ENCODE results near the gene LIMS2. TPM values are rescaled to one million over a fixed set of nuclear protein-coding genes. Genes with fewer than 3 reads are reported as not detected.

The LIMS2 gene
- total and polyA plus RNA-seq, 2 of the 8 experiments (the other 6 are each of a cell fraction or from before 2014, with no cell fraction given), result 3.3 to 4.8 TPM

DNA sequence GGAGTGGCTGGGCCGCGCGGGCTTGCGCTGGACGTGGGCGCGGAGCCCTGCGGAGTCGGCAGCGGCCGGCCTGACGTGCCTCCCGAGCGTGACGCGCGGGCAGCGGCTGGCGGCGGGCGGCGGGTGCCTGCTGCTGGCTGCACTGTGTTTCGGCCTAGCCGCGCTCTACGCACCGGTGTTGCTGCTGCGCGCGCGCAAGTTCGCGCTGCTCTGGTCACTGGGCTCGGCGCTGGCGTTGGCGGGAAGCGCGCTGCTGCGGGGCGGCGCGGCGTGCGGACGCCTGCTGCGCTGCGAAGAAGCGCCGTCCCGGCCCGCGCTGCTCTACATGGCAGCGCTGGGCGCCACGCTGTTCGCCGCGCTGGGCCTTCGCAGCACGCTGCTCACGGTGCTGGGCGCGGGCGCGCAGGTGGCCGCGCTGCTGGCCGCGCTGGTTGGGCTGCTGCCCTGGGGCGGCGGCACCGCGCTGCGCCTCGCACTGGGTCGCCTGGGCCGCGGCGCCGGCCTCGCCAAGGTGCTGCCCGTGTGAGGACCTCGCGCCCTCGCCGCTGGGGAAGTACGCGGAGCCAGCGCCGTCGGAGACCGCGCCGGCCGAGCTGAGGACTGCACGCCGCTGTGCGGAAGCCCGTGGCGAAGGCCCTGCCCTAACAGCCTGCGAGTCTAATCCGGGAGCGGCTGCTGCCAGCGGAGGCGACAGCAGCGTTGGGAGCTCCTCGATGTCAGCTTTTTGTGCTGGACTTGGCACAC lies 26.5 kb upstream of the LIMS2 start:
- POLR2A ChIA-PET (ENCODE audit: partially characterized antibody), result interaction anchor here (0.7 to 4.6 kb wide), 21 partner anchors 8 to 408 kb away, joined by 3 to 25 read pairs (median 3); partner anchors contain the start of genes ERCC3, LIMS2 and WDR33
- Histone ChIP-seq H3K79me1 (ENCODE audit: low read depth, low read length) (no peaks in the 10 kb centered on the region; the same call in 1 of the 2 replicates), H3K4me3 (ENCODE audit: extremely low read depth in 1 of 4, insufficient read depth in 2 of 4, low read depth in 3 of 4, low read length in 4 of 4) (peak overlapping the region; percentile 61 to 80 (median 63)), H3K9ac (replicated peaks in 1 of 4; ENCODE audit: extremely low read depth in 1 of 4, low read depth in 3 of 4, low read length in 3 of 4) (peak overlapping the region; percentile 70 to 100 (median 95)), H3K4me1 (replicated peaks in 1 of 4; ENCODE audit: control insufficient read depth in 3 of 4, insufficient read depth in 4 of 4, low read length in 3 of 4) (peaks cover 0 to 4% (median 3%) of the 10 kb centered on the region in 4 experiments; a peak in 6 of 7 replicates), H3K36me3 (ENCODE audit: control insufficient read depth in 2 of 4, insufficient read depth in 4 of 4, low read length in 3 of 4) (peaks cover 4 to 28% (median 7%) of the 10 kb centered on the region in 4 experiments; a peak in 6 of 8 replicates), H4K91ac (replicated peaks; ENCODE audit: insufficient read length, low read length) (peak overlapping the region; percentile 91), H2BK20ac (ENCODE audit: low read length) (no peak overlapping the region), H4K20me1 (replicated peaks in 1 of 2; ENCODE audit: control insufficient read depth in 1 of 2, insufficient read depth in 2 of 2, low read length in 2 of 2) (peaks cover 4 to 10% of the 10 kb centered on the region in 2 experiments), H3K4me2 (ENCODE audit: insufficient read depth in 1 of 2, low read depth in 2 of 2, low read length in 2 of 2) (peak overlapping the region; percentile 59 to 99), H2BK120ac (replicated peaks; ENCODE audit: low read depth, low read length) (peak overlapping the region; percentile 74), H3K4ac (replicated peaks; ENCODE audit: insufficient read length, low read depth, low read length) (peak overlapping the region; percentile 32), H3K9me3 (ENCODE audit: insufficient read depth in 2 of 2, low read depth in 1 of 2, low read length in 1 of 2) (no peaks in the 10 kb centered on the region), H2BK15ac (ENCODE audit: low read length) (peak overlapping the region; percentile 22; the same call in 1 of the 2 replicates), H3K14ac (ENCODE audit: insufficient read length) (no peak overlapping the region), H2BK12ac (ENCODE audit: low read depth, low read length) (no peak overlapping the region), H4K5ac (ENCODE audit: insufficient read length, low read depth, low read length) (peak overlapping the region; percentile 95), H3K23me2 (ENCODE audit: low read depth, low read length) (peaks cover 6% of the 10 kb centered on the region), H3K23ac (ENCODE audit: insufficient read length) (no peak overlapping the region), H2AFZ (ENCODE audit: low read length) (no peak overlapping the region; the same call in 1 of the 2 replicates), H3K18ac (ENCODE audit: extremely low read depth, low read length) (peak overlapping the region; percentile 88), H4K8ac (ENCODE audit: extremely low read depth, insufficient read depth, low read length) (peak overlapping the region; percentile 99), H2AK5ac (ENCODE audit: low read depth, low read length) (no peak overlapping the region), H3K27me3 (replicated peaks in 1 of 4; ENCODE audit: control insufficient read depth in 3 of 4, extremely low read depth in 1 of 4, insufficient read depth in 3 of 4, low read length in 3 of 4) (no peaks in the 10 kb centered on the region), H2BK5ac (ENCODE audit: low read depth, low read length) (peak overlapping the region; percentile 69), H3K79me2 (ENCODE audit: control insufficient read depth in 1 of 2, insufficient read depth in 2 of 2, low read length in 2 of 2) (peaks cover 0 to 13% of the 10 kb centered on the region in 2 experiments; a peak in 2 of 4 replicates), H3K27ac (ENCODE audit: low read depth, low read length) (peak overlapping the region; percentile 96), H3K56ac (replicated peaks; ENCODE audit: insufficient read length, low read depth, low read length) (peak overlapping the region; percentile 90)
- CTCF ChIA-PET (ENCODE audit: partially characterized antibody), result interaction anchor here (0.8 kb wide), 3 partner anchors 13 to 52 kb away, joined by 3 to 4 read pairs (median 3); no protein-coding TSS in a partner anchor
- DNase-seq (ENCODE audit: low read depth in 1 of 2, low spot score in 2 of 2), result peak; percentile 38 to 81
- no peak for FAIRE-seq
- 2% methylated on average over 87 of the region's 108 CpGs; no CpG with 5 or more reads in 1 of the 2 experiments for WGBS, 2 experiments (ENCODE audit: extremely low coverage in 1 of 2, insufficient coverage in 1 of 2, insufficient read length in 1 of 2, insufficient replicate concordance in 2 of 2, low coverage in 1 of 2, low lambda C conversion rate in 2 of 2, missing lambda C conversion rate in 1 of 2)
- no peak for TF ChIP-seq POU5F1 (IDR thresholded peaks at IDR 0.05; ENCODE audit: low read depth, low read length)
- no peak for TF ChIP-seq SP4 (IDR thresholded peaks at IDR 0.05; ENCODE audit: low read length)
- peak; percentile 73; the same call in 1 of the 2 replicates for TF ChIP-seq E2F6 (IDR thresholded peaks at IDR 0.05)
- TF ChIP-seq SP1 (IDR thresholded peaks at IDR 0.05; ENCODE audit: low read depth, low read length), result no peak
- TF ChIP-seq BACH1 (IDR thresholded peaks at IDR 0.05; ENCODE audit: low read length), result no peak
- TF ChIP-seq GTF2F1 (IDR thresholded peaks at IDR 0.05; ENCODE audit: borderline replicate concordance, low read depth, low read length), result no peak
- TF ChIP-seq POLR2A (IDR thresholded peaks at IDR 0.05; ENCODE audit: control extremely low read depth in 1 of 2, low read depth in 2 of 2, low read length in 2 of 2), result peak in 1 of 2 experiments; percentile 79; a peak in 1 of 3 replicates
- no peak for TF ChIP-seq SIX5 (IDR thresholded peaks at IDR 0.05; ENCODE audit: low read depth, low read length)
- TF ChIP-seq TBP (IDR thresholded peaks at IDR 0.05; ENCODE audit: low read depth, low read length), result peak; percentile 54
- peak; percentile 40; the same call in 1 of the 2 replicates for TF ChIP-seq PHF8 (conservative IDR thresholded peaks at IDR 0.05; ENCODE audit: low read depth, low read length)
- TF ChIP-seq JUN (IDR thresholded peaks at IDR 0.05; ENCODE audit: low read depth, low read length), result no peak
